Fibroblast of villous mesenchyme (primary cell): ENCODE measurements around the gene FSCN2. TPM values are rescaled to one million over a fixed set of nuclear protein-coding genes. Genes with fewer than 3 reads are reported as not detected.

ENCODE experiments used
- DNase-seq: peaks from one replicate; pipeline ENCODE4 v3.0.0-alpha.2; 2010; ENCODE audit warnings: low read depth
- H3K4me3 ChIP-seq: 2 replicates; pipeline ENCODE4 v1.5.1; 2011; ENCODE audit warnings: low read depth, mild to moderate bottlenecking, low read length
- CTCF ChIP-seq: IDR thresholded peaks from 2 replicates; pipeline ENCODE4 v1.5.1; 2012; ENCODE audit warnings: low read depth, mild to moderate bottlenecking, low read length; ENCODE audit not compliant: insufficient read depth
- total RNA-seq: library from RNA; depleted of rRNA; stranded (reverse); fragments of >200 nt; gene quantifications from 2 replicates; pipeline ENCODE4 v1.2.3, GENCODE V29; 2012

FSCN2 gene
- total RNA-seq, 1 donor: 1.7 TPM

- TF ChIP-seq CTCF: no peak
- no peak for DNase-seq
- no peak overlapping the region for H3K4me3 ChIP-seq
Measured at GRCh38 chr17:81578561-81579225, 50.5 kb downstream of the FSCN2 start.

GRCh38 chr17:81579298-81579697 is 51.1 kb downstream of the FSCN2 start:
- no peak for DNase-seq
- no peak overlapping the region for H3K4me3 ChIP-seq
- TF ChIP-seq CTCF: no peak

- TF ChIP-seq CTCF: no peak
- H3K4me3 ChIP-seq: no peak overlapping the region
- DNase-seq: peak; percentile 69
Measured at GRCh38 chr17:81579821-81580321, 51.7 kb downstream of the FSCN2 start.

GRCh38 chr17:81580481-81580880 is 52.3 kb downstream of the FSCN2 start:
- H3K4me3 ChIP-seq: no peak overlapping the region
- no peak for TF ChIP-seq CTCF
- DNase-seq: no peak

- H3K4me3 ChIP-seq: no peak overlapping the region
- DNase-seq: no peak
- TF ChIP-seq CTCF: no peak
Measured at GRCh38 chr17:81581758-81582157, 53.6 kb downstream of the FSCN2 start.

- no peak for TF ChIP-seq CTCF
- H3K4me3 ChIP-seq: no peak overlapping the region
- no peak for DNase-seq
Measured at GRCh38 chr17:81582341-81582740, 54.2 kb downstream of the FSCN2 start.

GRCh38 chr17:81582749-81583148 is 54.6 kb downstream of the FSCN2 start:
- TF ChIP-seq CTCF: no peak
- DNase-seq: no peak
- no peak overlapping the region for H3K4me3 ChIP-seq
